ENCODE data around the gene RTL1. TPM values are rescaled to one million over a fixed set of nuclear protein-coding genes. Genes with fewer than 3 reads are reported as not detected.

RTL1 gene
- total RNA-seq, 1 experiment from 2014 or later = not detected

GRCh38 chr14:100855256-100855930 lies 48.1 kb downstream of the RTL1 start:
- DNase-seq (peak; percentile 28), ATAC-seq (no peak)
- intact Hi-C loops (cut with micrococcal nuclease) = loop anchor here (10.0 kb wide), 1 partner anchor 191 kb away; no protein-coding TSS in a partner anchor
- TF ChIP-seq CTCF (conservative IDR thresholded peaks at IDR 0.05; ENCODE audit: low read depth, low read length) (peak; percentile 60), EZH2 (IDR thresholded peaks at IDR 0.05; ENCODE audit: low read length, unreplicated experiment) (no peak), EZH2phosphoT487 (IDR thresholded peaks at IDR 0.05; ENCODE audit: borderline replicate concordance, low read length) (no peak)
- no peaks in the 10 kb centered on the region for H3K36me3 ChIP-seq (ENCODE audit: low read depth, low read length)
- no peak overlapping the region for H3K27ac ChIP-seq (ENCODE audit: low read length)
- H3F3A ChIP-seq (ENCODE audit: low read length, unreplicated experiment) = no peaks in the 10 kb centered on the region
- no peak overlapping the region for H3K4me3 ChIP-seq (ENCODE audit: low read length)
- no peaks in the 10 kb centered on the region for H3K4me1 ChIP-seq (ENCODE audit: insufficient read depth, low read length)
- no peaks in the 10 kb centered on the region for H4K20me1 ChIP-seq (ENCODE audit: low read length)
- H3K9ac ChIP-seq (ENCODE audit: low read length) = no peak overlapping the region
- H3K27me3 ChIP-seq (ENCODE audit: low read length) = no peaks in the 10 kb centered on the region
- ChIA-PET POLR2A (ENCODE audit: unreplicated experiment) (no interaction called here), CTCF (interaction anchor here (0.6 kb wide), 1 partner anchor 773 kb away, joined by 3 read pairs; no protein-coding TSS in a partner anchor)
- H3K4me2 ChIP-seq (ENCODE audit: low read length) = no peak overlapping the region
- H2AFZ ChIP-seq (ENCODE audit: low read length) = no peak overlapping the region
- no peaks in the 10 kb centered on the region for H3K79me2 ChIP-seq (ENCODE audit: low read length)
- BruUV-seq (replicated peaks) = no TSS peak
- no peaks in the 10 kb centered on the region for H3K9me3 ChIP-seq (ENCODE audit: low read length)
- H3K9me2 ChIP-seq (replicated peaks; ENCODE audit: low read length) = no peaks in the 10 kb centered on the region

GRCh38 chr14:100854435-100854834 lies 49.1 kb downstream of the RTL1 start:
- Histone ChIP-seq H3K27ac (ENCODE audit: low read length) (no peak overlapping the region), H3K9me2 (replicated peaks; ENCODE audit: low read length) (no peaks in the 10 kb centered on the region), H3K4me2 (ENCODE audit: low read length) (no peak overlapping the region), H3K36me3 (ENCODE audit: low read depth, low read length) (no peaks in the 10 kb centered on the region), H3K27me3 (ENCODE audit: low read length) (no peaks in the 10 kb centered on the region), H3K79me2 (ENCODE audit: low read length) (no peaks in the 10 kb centered on the region), H3K9ac (ENCODE audit: low read length) (no peak overlapping the region), H3K4me3 (ENCODE audit: low read length) (no peak overlapping the region), H3K4me1 (ENCODE audit: insufficient read depth, low read length) (peaks cover 5% of the 10 kb centered on the region), H3F3A (ENCODE audit: low read length, unreplicated experiment) (no peaks in the 10 kb centered on the region), H2AFZ (ENCODE audit: low read length) (no peak overlapping the region), H4K20me1 (ENCODE audit: low read length) (no peaks in the 10 kb centered on the region), H3K9me3 (ENCODE audit: low read length) (no peaks in the 10 kb centered on the region)
- intact Hi-C loops (cut with micrococcal nuclease) = loop anchor here (10.0 kb wide), 1 partner anchor 190 kb away; no protein-coding TSS in a partner anchor
- CTCF ChIA-PET = no interaction called here
- TF ChIP-seq EZH2 (IDR thresholded peaks at IDR 0.05; ENCODE audit: low read length, unreplicated experiment) (no peak), EZH2phosphoT487 (IDR thresholded peaks at IDR 0.05; ENCODE audit: borderline replicate concordance, low read length) (no peak), CTCF (conservative IDR thresholded peaks at IDR 0.05; ENCODE audit: low read depth, low read length) (no peak)
- DNase-seq = no peak
- no TSS peak for BruUV-seq (replicated peaks)
- POLR2A ChIA-PET (ENCODE audit: unreplicated experiment) = no interaction called here
- ATAC-seq = no peak

- intact Hi-C loops (cut with micrococcal nuclease) = loop anchor here (1.0 to 10.0 kb wide), 2 partner anchors 187 to 383 kb away; no protein-coding TSS in a partner anchor
- peaks cover 11% of the 10 kb centered on the region for H3K4me1 ChIP-seq (ENCODE audit: insufficient read depth, low read length)
- POLR2A ChIA-PET (ENCODE audit: unreplicated experiment) = no interaction called here
- H4K20me1 ChIP-seq (ENCODE audit: low read length) = no peaks in the 10 kb centered on the region
- DNase-seq = no peak
- TF ChIP-seq EZH2phosphoT487 (IDR thresholded peaks at IDR 0.05; ENCODE audit: borderline replicate concordance, low read length) = no peak
- no peak for TF ChIP-seq EZH2 (IDR thresholded peaks at IDR 0.05; ENCODE audit: low read length, unreplicated experiment)
- TF ChIP-seq CTCF (conservative IDR thresholded peaks at IDR 0.05; ENCODE audit: low read depth, low read length) = no peak
- H3K27me3 ChIP-seq (ENCODE audit: low read length) = no peaks in the 10 kb centered on the region
- H3K9ac ChIP-seq (ENCODE audit: low read length) = no peak overlapping the region
- no peak overlapping the region for H3K27ac ChIP-seq (ENCODE audit: low read length)
- no peaks in the 10 kb centered on the region for H3K9me2 ChIP-seq (replicated peaks; ENCODE audit: low read length)
- H3F3A ChIP-seq (ENCODE audit: low read length, unreplicated experiment) = no peaks in the 10 kb centered on the region
- CTCF ChIA-PET = interaction anchor here (0.9 kb wide), 1 partner anchor 811 kb away, joined by 4 read pairs; no protein-coding TSS in a partner anchor
- ATAC-seq = no peak
- H3K79me2 ChIP-seq (ENCODE audit: low read length) = no peaks in the 10 kb centered on the region
- H3K9me3 ChIP-seq (ENCODE audit: low read length) = no peaks in the 10 kb centered on the region
- H3K4me2 ChIP-seq (ENCODE audit: low read length) = no peak overlapping the region
- no peaks in the 10 kb centered on the region for H3K36me3 ChIP-seq (ENCODE audit: low read depth, low read length)
- no peak overlapping the region for H2AFZ ChIP-seq (ENCODE audit: low read length)
- no peak overlapping the region for H3K4me3 ChIP-seq (ENCODE audit: low read length)
- no TSS peak for BruUV-seq (replicated peaks)
Observed at GRCh38 chr14:100851946-100852620, 51.4 kb downstream of the RTL1 start.

All from PC-3 (cell line).